Measurements from ENCODE around the gene TMEM135.
A peak's percentile ranks its signal among the peaks of the same experiment; 100 is the strongest.
"Not testable (repeated sequence)": the region's sequence is repeated elsewhere in the genome, so short reads cannot be mapped to it uniquely, and the experiment has no call there.

The TMEM135 gene

GRCh38 chr11:87037450-87038234 lies at the start of gene TMEM135:
TSS of gene TMEM135 (plus strand) at chr11:87037934. CDS start at chr11:87038046, 112 bp downstream.
- DNase-seq = peak; percentile 89 to 94

- no peak for DNase-seq
Measured at GRCh38 chr11:86988351-86988881, 49.3 kb upstream of the TMEM135 start.

DNA sequence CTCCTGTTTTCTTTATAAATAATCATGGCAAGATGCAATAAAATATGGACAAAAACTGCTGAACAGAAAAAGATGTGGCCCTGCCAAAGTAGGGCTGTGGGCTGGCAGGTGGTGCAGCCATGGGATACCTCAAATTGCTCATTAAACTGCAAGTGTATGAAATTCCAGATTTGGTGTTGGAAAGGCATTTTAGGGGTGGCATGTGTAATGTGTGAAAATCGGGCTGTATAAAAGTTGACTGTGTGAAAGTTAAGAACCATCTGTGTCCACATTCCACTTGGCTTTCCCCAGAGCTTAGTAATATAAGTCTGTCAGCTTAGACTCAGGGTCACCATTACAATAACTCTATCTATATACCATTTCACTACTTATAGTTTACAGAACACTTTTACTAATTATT lies 47.7 kb upstream of the TMEM135 start:
- DNase-seq = no peak

DNA sequence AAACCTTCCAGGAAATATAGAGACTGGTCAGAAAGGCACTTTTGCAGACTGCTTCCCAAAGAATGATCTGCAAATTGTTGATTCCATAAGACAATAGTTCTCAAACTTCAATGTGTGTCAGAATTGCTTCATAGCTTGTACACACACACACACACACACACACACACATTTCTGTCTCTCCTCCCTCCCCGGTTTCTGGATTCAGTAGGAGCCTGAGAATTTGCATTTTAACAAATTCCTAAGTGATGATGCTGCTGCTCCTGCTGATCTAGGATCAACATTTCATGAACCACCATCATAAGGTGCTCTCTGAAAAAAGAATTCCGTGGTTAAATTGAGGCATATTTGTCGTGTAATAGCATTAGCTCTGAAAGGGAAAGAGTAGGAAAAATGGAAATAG lies 47.2 kb upstream of the TMEM135 start:
- DNase-seq = no peak

DNA sequence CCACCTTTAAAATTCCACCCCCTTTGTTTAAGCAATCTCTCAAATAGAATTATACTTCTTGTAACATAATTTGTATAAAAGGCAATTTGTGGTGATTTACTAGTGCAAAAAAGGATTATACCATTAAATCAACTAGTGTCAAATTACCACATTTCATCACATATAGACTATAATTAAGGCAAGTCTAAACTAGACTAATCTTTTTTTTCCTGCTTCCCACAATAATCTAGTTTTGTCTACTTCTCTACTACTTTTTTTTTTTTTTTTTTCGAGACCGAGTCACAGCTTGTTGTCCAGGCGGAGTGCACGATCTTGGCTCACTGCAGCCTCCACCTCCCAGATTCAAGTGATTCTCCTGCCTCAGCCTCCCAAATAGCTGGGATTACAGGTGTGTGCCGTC lies 46.4 kb upstream of the TMEM135 start:
- no peak for DNase-seq

GRCh38 chr11:86992340-86992739 lies 45.4 kb upstream of the TMEM135 start:
- DNase-seq = not testable (repeated sequence)

DNA sequence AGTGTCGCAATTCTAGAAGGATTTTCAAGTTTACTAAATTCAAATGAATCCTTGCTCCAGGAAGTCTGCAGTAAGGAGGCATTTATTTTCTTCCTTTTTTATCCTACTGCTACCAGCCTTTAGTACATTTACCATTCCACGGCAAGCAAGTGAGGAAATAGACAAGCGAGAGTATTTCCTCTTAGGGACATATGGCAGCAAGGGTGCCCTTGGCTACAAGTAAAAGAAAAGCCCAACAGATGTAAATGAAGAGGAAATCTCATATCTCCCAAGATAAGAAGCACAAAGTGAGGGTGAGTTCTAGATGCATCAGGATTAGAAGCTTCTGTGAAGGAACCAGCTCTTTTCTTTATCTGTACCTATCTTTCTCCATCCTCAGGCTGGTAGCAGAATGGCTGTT lies 44.7 kb upstream of the TMEM135 start:
- DNase-seq = no peak

DNA sequence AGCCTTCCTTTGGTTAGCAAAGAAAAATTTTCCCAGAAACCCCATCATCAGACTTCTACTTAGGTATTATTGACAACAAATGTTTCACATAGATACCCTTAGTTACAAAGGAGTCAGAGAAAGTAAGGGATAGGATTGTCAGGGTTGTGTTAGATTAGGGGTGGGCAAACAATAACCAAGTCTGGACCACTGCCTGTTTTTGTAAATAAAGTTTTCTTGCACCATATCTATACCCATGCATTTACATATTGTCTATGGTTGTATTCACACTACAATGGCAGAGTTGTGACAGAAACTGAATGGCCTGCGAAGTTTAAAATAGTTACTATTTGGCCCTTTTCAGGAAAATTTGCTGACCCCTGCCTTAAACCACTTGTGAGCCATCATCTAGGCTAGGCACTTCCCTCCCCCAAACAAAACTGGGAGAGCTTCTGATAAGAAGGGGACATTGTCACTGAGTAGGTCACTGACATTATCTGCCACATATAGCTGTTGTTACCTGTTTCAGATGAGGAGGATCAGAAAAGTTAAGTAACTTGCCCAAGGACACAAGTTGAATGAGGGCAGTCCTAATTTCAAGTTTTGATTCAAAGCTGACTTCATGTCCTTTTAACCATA lies 40.7 kb upstream of the TMEM135 start:
- DNase-seq = no peak

DNA sequence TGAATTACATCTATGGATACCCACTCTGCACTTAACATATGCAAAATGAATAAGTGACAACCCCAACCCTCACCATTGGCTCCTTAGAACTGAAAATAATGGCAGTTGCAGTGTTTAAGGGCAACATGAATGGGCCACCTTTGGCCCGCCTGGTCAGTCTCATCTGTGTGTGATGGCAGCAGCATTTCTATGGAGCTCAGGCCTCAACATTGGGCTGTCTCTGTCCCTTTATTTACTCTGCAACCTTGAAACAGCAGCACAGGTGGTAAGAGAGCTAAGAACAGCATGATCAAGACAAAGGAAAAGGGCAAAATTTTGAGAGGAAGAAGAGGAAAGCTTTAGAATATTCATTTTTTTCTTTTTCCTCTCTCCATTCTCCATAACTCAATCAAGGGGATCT lies 38.3 kb upstream of the TMEM135 start:
- no peak for DNase-seq

DNA sequence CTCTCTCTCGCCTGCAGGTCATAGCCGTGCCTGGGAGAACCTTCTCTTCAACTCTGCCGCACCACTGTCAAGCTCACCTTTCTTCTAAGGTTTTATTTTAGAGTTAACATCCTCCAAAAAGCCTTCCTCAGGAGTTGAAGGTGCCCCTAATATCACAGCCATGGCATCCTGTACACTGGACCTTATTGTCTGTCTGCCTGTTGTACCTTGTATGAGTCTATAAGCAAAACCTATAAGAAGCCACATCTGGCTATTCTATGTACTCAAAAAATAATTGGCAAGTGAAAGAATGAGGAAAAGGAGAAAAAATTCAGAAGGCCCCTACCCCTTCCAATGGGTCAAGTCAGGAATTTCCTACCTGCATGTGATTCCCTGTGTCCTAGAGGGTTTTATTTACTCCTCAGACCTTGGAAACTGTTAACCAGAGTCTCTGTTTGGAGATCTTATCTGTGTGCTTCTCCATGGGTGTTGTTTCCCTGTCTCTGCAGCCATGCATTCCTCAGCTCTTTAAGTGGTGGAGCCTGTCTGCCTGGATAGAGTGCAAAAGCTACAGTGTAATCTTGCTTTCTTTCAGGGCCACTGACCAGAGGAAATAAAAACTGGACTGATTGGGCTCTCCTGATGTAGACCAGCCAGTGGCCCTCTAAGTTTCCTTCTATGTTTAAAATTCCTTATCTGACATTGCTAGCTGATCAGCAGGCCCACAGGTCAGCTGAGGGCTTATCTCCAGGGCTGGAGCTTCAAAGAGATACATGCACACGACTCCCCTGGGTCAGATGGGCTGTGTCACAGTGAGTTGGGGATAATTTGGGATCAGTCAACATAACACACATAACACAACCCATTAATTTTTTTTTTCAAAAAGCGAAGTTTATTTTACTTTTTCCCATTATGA lies 37.6 kb upstream of the TMEM135 start:
- DNase-seq = no peak

DNA sequence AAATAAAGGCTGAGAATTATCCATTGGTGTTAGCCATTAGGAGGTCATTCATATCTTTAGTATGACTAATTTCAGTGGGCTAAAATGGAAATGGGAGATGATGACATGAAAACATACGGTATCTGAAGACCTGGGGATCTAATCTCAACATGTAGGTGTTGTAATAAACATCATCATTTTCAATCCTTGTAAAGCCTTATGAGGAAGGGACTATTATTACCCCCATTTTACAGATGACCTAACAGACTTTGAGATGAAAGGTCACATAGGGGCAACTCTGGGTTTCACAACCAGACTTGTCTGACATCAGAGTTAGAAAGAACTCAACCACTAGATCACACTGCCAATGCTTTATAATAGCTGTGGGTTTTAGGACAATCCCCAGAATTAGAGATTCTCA lies 34.8 kb upstream of the TMEM135 start:
- no peak for DNase-seq

DNA sequence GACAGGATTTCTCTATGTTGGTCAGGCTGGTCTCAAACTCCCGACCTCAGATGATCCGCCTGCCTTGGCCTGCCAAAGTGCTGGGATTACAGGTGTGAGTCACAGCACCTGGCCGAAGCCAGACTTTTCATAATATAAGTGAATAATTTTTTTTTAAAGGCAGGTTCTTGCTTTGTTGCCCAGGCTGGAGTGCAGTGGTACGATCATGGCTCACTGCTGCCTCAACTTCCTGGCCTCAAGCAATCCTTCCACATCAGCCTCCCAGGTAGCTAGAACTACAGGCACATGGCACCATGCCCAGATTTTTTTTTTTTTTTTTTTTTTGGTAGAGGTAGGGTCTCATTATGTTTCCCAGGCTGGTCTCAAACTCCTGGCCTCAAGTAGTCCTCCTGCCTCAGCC lies 33.5 kb upstream of the TMEM135 start:
- not testable (repeated sequence) for DNase-seq

DNA sequence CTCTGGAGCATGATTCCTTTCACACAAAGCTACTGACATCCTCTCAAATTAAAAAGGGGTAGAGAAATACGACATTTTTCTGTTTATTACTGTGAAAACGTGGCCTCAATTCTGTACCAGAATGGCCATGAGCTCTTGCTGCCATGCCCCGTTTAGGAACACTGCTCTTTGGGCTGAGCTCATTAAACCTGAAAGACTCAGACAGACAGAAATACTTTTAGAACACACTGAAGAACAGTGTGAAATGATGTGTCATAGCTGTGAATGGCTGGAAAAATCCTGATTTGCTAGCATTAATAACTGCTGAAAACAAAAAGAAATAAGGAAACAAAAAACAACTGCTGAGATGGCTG lies 32.2 kb upstream of the TMEM135 start:
- no peak for DNase-seq

- no peak for DNase-seq
Measured at GRCh38 chr11:87006035-87006434, 31.7 kb upstream of the TMEM135 start.

GRCh38 chr11:87007963-87008362 lies 29.8 kb upstream of the TMEM135 start:
- DNase-seq = no peak

DNA sequence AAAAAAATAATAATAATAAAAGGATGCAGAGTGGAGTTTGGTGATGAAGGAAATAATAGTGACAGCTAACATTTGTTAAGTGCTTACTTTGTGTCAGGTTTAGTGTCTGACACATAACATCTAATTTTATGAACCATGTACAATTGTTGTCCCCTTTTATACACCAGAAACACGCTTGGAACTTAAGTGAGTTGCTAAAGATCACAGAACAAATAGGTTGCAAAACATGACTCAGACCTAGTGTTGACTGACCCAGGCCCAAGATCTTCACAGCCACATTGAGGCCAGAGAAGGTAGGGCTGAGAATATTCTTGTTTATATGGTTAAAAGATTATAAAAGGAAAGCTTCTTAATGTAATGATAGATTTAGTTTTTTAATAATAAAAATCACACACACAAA lies 25.6 kb upstream of the TMEM135 start:
- DNase-seq = no peak

GRCh38 chr11:87012673-87013072 lies 25.1 kb upstream of the TMEM135 start:
- DNase-seq = no peak

DNA sequence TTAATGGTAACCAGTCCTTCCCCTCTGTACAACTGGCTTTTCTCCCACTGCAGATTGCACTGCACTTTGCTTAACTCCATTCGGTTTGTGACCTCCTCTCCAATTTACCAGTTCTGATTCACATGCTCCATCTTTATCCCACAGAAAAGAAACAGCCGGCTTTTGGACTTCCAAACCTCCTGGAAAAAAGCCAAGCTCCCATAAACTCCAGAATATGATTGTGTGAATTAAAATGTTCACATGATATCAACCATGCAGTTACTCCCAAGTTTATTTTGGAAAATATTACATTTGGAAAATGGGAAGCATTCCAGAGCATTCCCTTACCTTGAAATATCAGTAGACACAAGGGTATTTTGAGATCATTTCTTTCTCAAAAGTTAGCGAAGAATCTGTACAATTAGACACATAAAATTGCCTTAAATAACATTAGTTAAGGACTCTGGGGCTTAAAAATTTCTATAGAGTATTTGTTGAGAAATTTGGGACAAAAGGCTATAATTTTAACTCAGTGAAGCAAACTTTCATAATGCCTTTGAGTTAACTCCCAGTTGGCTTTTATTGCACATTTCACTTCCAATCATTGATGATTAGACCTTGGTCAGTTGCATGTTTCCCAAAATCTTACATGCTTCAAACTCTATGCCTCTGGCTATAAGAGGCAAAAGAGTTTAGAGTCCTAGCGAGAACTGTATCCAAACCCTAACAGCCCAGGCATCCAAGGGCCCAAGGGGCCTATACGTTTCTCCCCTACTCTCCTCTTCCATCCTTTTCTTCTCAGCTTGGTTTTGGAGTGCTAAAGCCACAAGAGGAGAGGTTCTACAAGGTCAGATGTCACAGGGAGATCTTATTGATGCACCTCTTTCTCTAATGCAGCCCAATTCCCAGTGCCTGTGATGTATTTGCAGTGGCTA lies 23.6 kb upstream of the TMEM135 start:
- no peak for DNase-seq

DNA sequence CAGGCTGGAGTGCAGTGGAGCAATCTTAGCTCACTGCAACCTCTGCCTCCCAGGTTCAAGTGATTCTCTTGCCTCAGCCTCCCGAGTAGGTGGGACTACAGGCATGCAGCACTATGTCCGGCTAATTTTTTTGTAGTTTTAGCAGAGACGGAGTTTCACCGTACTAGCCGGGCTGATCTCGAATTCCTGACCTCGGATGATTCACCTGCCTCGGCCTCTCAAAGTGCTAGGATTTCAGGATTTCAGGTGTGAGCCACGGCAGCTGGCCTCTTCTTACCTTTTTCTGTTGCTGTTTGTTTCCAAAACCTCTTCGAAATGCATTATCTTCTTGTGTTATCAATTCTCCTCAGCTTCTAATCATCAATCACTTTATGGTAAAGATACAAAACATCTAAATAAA lies 22.1 kb upstream of the TMEM135 start:
- no peak for DNase-seq

DNA sequence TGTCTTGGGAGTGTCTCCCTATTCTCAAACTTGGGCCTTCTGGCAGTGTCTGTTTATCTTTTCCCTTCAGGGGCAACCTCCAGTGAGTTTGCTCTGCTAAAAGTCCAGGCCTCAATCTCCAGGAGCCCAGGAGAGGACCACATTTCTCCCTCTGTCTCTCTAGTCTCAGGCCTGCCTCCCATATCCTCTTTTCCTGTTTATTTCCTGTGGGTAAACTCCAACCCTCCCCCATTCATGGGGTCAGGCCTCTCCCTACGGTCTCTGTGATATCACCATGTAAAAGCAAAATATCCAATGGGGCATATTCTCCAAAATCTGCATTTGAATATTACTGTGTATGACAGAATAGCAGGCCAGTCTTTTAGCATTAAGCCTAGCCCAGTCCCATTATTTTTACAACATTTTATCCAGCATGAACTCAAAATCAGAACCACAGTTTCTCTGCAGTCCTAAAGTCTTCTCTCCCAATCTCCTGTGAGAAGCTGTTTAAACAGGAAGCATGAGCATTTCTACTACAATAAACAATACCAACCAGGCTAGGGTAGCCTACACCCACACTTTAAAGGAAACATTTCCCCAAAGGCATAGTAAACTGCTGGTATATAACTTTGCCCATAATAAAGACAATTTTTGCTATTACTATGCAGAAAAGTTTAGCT lies 18.0 kb upstream of the TMEM135 start:
- no peak for DNase-seq

GRCh38 chr11:87020336-87020735 lies 17.4 kb upstream of the TMEM135 start:
- DNase-seq = no peak

Data from CD4-positive, alpha-beta T cell treated with Interferon alpha-2 for 1 hour (primary cell).